Ishikawa (cell line): ENCODE results near the gene LAIR1.

ENCODE experiments used
- CEBPB ChIP-seq: IDR thresholded peaks from 2 replicates; pipeline ENCODE4 v1.6.1; 2012
- CREB1 ChIP-seq: IDR thresholded peaks from 2 replicates; pipeline ENCODE4 v1.6.1; 2012; ENCODE audit warnings: low read depth
- EP300 ChIP-seq: IDR thresholded peaks from 2 replicates; pipeline ENCODE4 v1.6.1; 2012; ENCODE audit warnings: borderline replicate concordance
- FOXM1 ChIP-seq: IDR thresholded peaks from 2 replicates; pipeline ENCODE4 v1.6.1; 2012; ENCODE audit warnings: low read depth, borderline replicate concordance
- NFIC ChIP-seq: IDR thresholded peaks from 2 replicates; pipeline ENCODE4 v1.6.1; 2012
- REST ChIP-seq: IDR thresholded peaks from 2 replicates; pipeline ENCODE4 v1.6.1; 2012; ENCODE audit warnings: low read depth, mild to moderate bottlenecking
- TAF1 ChIP-seq: IDR thresholded peaks from 2 replicates; pipeline ENCODE4 v1.6.1; 2012; ENCODE audit warnings: low read depth, mild to moderate bottlenecking
- TCF12 ChIP-seq: IDR thresholded peaks from 2 replicates; pipeline ENCODE4 v1.6.1; 2012; ENCODE audit warnings: low read depth
- YY1 ChIP-seq: IDR thresholded peaks from 2 replicates; pipeline ENCODE4 v1.6.1; 2012; ENCODE audit warnings: low read depth
- ZBTB7A ChIP-seq: IDR thresholded peaks from 2 replicates; pipeline ENCODE4 v1.6.1; 2012; ENCODE audit warnings: low read depth
- TF ChIP-seq, protein P1 (sequence below): IDR thresholded peaks from 2 replicates; pipeline ENCODE4 v1.6.1; 2012
- TF ChIP-seq, protein P2 (sequence below): IDR thresholded peaks from 2 replicates; pipeline ENCODE4 v1.6.1; 2012

DNA sequence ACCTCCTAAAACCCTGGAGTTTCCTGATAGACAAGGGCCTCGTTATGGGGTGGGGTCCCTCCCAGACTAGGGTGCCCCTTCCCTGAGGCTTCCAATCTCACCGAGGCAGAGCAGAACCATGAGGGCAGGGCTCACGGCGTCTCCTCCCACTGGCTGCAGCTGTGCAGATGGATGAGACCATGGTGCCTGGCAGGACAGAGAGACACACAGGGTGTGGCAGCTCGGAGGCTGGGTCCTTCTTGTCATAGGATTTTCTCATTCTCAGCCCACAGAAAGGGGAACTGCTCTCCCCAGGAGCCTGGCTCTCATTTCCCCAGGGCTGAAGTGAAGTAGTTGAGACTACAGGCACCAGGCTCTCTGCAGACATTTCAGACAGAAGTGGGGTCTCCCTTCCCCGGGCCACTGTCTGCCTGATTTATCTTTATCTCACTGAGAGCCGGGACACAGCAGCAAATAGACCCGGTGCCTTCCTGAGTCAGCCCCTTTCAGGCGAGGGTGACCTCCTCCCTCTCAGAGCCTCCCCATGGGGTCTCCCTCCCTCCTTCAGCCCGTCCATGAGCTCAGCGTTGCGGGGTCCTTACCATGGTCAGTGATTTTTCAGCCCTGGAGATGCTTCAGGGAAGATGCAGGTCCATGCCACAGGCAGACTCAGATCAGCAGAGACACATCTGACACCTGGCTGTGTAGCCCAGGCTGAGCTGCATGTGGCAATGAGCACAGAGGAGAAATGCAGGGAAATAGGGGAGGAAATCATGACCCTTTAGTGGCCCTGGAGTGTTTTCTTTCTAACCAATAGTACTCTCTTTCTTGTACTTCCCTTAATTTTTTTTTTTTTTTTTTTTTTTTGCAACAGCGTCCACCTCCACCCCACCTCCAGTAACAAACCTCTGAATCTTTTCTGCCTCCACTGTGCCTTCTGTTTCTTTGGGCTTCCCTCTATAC is 52.0 kb downstream of the LAIR1 start, which contains the start of gene LILRA5:
- TF ChIP-seq, protein P1, sequence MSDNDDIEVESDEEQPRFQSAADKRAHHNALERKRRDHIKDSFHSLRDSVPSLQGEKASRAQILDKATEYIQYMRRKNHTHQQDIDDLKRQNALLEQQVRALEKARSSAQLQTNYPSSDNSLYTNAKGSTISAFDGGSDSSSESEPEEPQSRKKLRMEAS, result no peak
- TF ChIP-seq TAF1 (no peak), EP300 (no peak), CREB1 (no peak), REST (no peak), ZBTB7A (no peak), YY1 (no peak), FOXM1 (no peak), CEBPB (no peak), NFIC (no peak), TCF12 (no peak)
- TF ChIP-seq, protein P2, sequence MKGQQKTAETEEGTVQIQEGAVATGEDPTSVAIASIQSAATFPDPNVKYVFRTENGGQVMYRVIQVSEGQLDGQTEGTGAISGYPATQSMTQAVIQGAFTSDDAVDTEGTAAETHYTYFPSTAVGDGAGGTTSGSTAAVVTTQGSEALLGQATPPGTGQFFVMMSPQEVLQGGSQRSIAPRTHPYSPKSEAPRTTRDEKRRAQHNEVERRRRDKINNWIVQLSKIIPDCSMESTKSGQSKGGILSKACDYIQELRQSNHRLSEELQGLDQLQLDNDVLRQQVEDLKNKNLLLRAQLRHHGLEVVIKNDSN, result no peak
